ENCODE data around the gene PRKCH. TPM values are rescaled to one million over a fixed set of nuclear protein-coding genes. Genes with fewer than 3 reads are reported as not detected.

The PRKCH gene
- total and polyA plus RNA-seq, 9 of the 15 experiments (the other 6 are each of a cell fraction or from before 2014, with no cell fraction given): 0.61 to 4.4 (median 4.0) TPM

- Histone ChIP-seq H3K36me3 (ENCODE audit: control insufficient read depth, insufficient read depth, low read length) (no peaks in the 10 kb centered on the region), H3K27ac (ENCODE audit: extremely low read depth, low read depth, low read length) (no peak overlapping the region), H3K27me3 (ENCODE audit: control insufficient read depth in 2 of 2, insufficient read depth in 2 of 2, low read length in 2 of 2) (no peaks in the 10 kb centered on the region), H3K9ac (ENCODE audit: insufficient read depth in 1 of 2, low read depth in 2 of 2, low read length in 2 of 2) (no peak overlapping the region), H3K4me2 (ENCODE audit: insufficient read depth, low read length) (no peak overlapping the region), H3K79me2 (ENCODE audit: control insufficient read depth, insufficient read depth, low read length) (no peaks in the 10 kb centered on the region), H3K9me1 (ENCODE audit: control insufficient read depth, insufficient read depth, low read length) (no peaks in the 10 kb centered on the region), H3K9me3 (replicated peaks; ENCODE audit: control insufficient read depth, insufficient read depth, low read depth, low read length) (no peaks in the 10 kb centered on the region), H3K4me3 (no peak overlapping the region), H3K4me1 (replicated peaks in 1 of 2; ENCODE audit: control insufficient read depth in 2 of 2, insufficient read depth in 2 of 2, low read length in 2 of 2) (no peaks in the 10 kb centered on the region), H2AFZ (ENCODE audit: low read depth, low read length) (no peak overlapping the region), H4K20me1 (replicated peaks; ENCODE audit: control insufficient read depth, insufficient read depth, low read length) (no peaks in the 10 kb centered on the region)
- CTCF ChIA-PET (ENCODE audit: low intra/inter-chr PET ratio): no interaction called here
- POLR2A ChIA-PET: no interaction called here
- ATAC-seq (no peak), DNase-seq (ENCODE audit: extremely low read depth in 1 of 4, low spot score in 3 of 4) (no peak), FAIRE-seq (no peak)
- WGBS (ENCODE audit: insufficient coverage, low coverage, missing lambda C conversion rate): 48% methylated on average over 4 of the region's 4 CpGs
- intact Hi-C loops (cut with micrococcal nuclease): no loop called here
- in situ Hi-C loops (cut with MboI): no loop called here
- BruUV-seq (replicated peaks): no TSS peak
- TF ChIP-seq ZNF699 (CRISPR knock-in tag; IDR thresholded peaks at IDR 0.05; ENCODE audit: insufficient replicate concordance) (no peak), ZNF408 (CRISPR knock-in tag; IDR thresholded peaks at IDR 0.05; ENCODE audit: low read depth) (no peak), MAFK (IDR thresholded peaks at IDR 0.05; ENCODE audit: low read length) (no peak), RFX7 (CRISPR knock-in tag; IDR thresholded peaks at IDR 0.05) (no peak), HMBOX1 (IDR thresholded peaks at IDR 0.05) (no peak), ZNF224 (CRISPR knock-in tag; IDR thresholded peaks at IDR 0.05) (no peak), POLR2H (tag; IDR thresholded peaks at IDR 0.05; ENCODE audit: low read depth) (no peak), SMC3 (conservative IDR thresholded peaks at IDR 0.05; ENCODE audit: insufficient read depth, low read depth, low read length) (no peak), TSC22D4 (tag; IDR thresholded peaks at IDR 0.05) (no peak), ZNF280A (IDR thresholded peaks at IDR 0.05; ENCODE audit: low read depth, partially characterized antibody) (no peak), ZBTB34 (CRISPR knock-in tag; IDR thresholded peaks at IDR 0.05) (no peak), STAT6 (CRISPR knock-in tag; IDR thresholded peaks at IDR 0.05) (no peak), ZBTB43 (CRISPR knock-in tag; IDR thresholded peaks at IDR 0.05) (no peak), ZNF584 (CRISPR knock-in tag; IDR thresholded peaks at IDR 0.05; ENCODE audit: low read depth) (no peak), ZNF780A (CRISPR knock-in tag; IDR thresholded peaks at IDR 0.05) (no peak)
These were observed 35.7 kb downstream of the PRKCH start for GRCh38 chr14:61357123-61357522.
